ENCODE results near the gene PRSS56. TPM values are rescaled to one million over a fixed set of nuclear protein-coding genes. Genes with fewer than 3 reads are reported as not detected.

PRSS56 gene
- total RNA-seq, 1 experiment from 2014 or later = 0.18 TPM

DNA sequence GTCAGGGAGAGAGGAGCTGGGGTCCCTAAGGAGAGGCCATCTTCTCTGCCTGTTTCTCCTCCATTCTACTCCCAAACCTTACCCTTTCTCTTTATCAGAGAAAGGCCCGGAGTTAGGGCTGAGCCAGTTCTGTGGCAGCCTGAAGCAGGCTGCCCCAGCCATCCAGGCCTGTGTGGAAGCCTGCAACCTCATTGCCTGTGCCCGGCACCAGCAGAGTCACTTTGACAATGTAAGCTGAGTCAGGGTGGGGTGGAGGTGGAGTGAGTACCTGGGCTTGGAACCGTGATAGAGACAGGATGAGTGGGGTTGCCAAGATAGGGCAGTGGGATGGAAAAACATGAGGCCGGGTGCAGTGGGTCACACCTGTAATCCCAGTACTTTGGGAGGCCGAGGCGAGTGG is 24.5 kb downstream of the PRSS56 start:
- intact Hi-C loops (cut with micrococcal nuclease; ENCODE audit: unreplicated experiment) (no loop called here), in situ Hi-C loops (cut with HindIII; ENCODE audit: low pct_unique_long_range_greater_than_20kb, low sequenced_read_pairs) (no loop called here)
- Histone ChIP-seq H3K4me3 (ENCODE audit: low read depth in 2 of 2, low read length in 2 of 2) (no peak overlapping the region), H3K9me3 (ENCODE audit: control insufficient read depth, insufficient read depth, low read depth, low read length) (no peaks in the 10 kb centered on the region), H3K36me3 (ENCODE audit: control insufficient read depth, insufficient read depth, low read length) (no peaks in the 10 kb centered on the region), H3K27ac (ENCODE audit: low read length) (no peak overlapping the region), H3K4me1 (ENCODE audit: control insufficient read depth, insufficient read depth, low read length) (0 out of 2 replicates have a peak, but pooled peaks cover 2% of the 10 kb centered on the region), H3K27me3 (ENCODE audit: control insufficient read depth, insufficient read depth, low read length) (no peaks in the 10 kb centered on the region)
- CTCF ChIA-PET = no interaction called here
- TF ChIP-seq, protein P1, sequence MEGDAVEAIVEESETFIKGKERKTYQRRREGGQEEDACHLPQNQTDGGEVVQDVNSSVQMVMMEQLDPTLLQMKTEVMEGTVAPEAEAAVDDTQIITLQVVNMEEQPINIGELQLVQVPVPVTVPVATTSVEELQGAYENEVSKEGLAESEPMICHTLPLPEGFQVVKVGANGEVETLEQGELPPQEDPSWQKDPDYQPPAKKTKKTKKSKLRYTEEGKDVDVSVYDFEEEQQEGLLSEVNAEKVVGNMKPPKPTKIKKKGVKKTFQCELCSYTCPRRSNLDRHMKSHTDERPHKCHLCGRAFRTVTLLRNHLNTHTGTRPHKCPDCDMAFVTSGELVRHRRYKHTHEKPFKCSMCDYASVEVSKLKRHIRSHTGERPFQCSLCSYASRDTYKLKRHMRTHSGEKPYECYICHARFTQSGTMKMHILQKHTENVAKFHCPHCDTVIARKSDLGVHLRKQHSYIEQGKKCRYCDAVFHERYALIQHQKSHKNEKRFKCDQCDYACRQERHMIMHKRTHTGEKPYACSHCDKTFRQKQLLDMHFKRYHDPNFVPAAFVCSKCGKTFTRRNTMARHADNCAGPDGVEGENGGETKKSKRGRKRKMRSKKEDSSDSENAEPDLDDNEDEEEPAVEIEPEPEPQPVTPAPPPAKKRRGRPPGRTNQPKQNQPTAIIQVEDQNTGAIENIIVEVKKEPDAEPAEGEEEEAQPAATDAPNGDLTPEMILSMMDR (IDR thresholded peaks at IDR 0.05) = no peak
- no peak for TF ChIP-seq SIN3A (IDR thresholded peaks at IDR 0.05; ENCODE audit: borderline replicate concordance, insufficient read depth, low read depth, low read length)
- TF ChIP-seq, protein P2, sequence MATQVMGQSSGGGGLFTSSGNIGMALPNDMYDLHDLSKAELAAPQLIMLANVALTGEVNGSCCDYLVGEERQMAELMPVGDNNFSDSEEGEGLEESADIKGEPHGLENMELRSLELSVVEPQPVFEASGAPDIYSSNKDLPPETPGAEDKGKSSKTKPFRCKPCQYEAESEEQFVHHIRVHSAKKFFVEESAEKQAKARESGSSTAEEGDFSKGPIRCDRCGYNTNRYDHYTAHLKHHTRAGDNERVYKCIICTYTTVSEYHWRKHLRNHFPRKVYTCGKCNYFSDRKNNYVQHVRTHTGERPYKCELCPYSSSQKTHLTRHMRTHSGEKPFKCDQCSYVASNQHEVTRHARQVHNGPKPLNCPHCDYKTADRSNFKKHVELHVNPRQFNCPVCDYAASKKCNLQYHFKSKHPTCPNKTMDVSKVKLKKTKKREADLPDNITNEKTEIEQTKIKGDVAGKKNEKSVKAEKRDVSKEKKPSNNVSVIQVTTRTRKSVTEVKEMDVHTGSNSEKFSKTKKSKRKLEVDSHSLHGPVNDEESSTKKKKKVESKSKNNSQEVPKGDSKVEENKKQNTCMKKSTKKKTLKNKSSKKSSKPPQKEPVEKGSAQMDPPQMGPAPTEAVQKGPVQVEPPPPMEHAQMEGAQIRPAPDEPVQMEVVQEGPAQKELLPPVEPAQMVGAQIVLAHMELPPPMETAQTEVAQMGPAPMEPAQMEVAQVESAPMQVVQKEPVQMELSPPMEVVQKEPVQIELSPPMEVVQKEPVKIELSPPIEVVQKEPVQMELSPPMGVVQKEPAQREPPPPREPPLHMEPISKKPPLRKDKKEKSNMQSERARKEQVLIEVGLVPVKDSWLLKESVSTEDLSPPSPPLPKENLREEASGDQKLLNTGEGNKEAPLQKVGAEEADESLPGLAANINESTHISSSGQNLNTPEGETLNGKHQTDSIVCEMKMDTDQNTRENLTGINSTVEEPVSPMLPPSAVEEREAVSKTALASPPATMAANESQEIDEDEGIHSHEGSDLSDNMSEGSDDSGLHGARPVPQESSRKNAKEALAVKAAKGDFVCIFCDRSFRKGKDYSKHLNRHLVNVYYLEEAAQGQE (IDR thresholded peaks at IDR 0.05; ENCODE audit: insufficient read depth in 1 of 2, low read depth in 2 of 2, low read length in 1 of 2) = no peak
- no peak for TF ChIP-seq TCF7L2 (IDR thresholded peaks at IDR 0.05; ENCODE audit: low read depth, low read length)
- no peak for TF ChIP-seq POLR2AphosphoS5 (IDR thresholded peaks at IDR 0.05; ENCODE audit: low read depth, low read length)
- ATAC-seq = no peak
- no peak for DNase-seq (ENCODE audit: low read depth, low spot score)
- POLR2A ChIA-PET = no interaction called here
- BruUV-seq (replicated peaks) = no TSS peak

GRCh38 chr2:232545511-232546375 is 25.6 kb downstream of the PRSS56 start:
- intact Hi-C loops (cut with micrococcal nuclease; ENCODE audit: unreplicated experiment) = no loop called here
- DNase-seq (ENCODE audit: low read depth, low spot score) (no peak), ATAC-seq (no peak)
- CTCF ChIA-PET = interaction anchor here (0.5 kb wide), 1 partner anchor 26 kb away, joined by 5 read pairs; the partner anchor contains the start of gene PRSS56
- Histone ChIP-seq H3K36me3 (ENCODE audit: control insufficient read depth, insufficient read depth, low read length) (no peaks in the 10 kb centered on the region; the same call in 1 of the 2 replicates), H3K4me1 (ENCODE audit: control insufficient read depth, insufficient read depth, low read length) (0 out of 2 replicates have a peak, but pooled peaks cover 2% of the 10 kb centered on the region), H3K27ac (ENCODE audit: low read length) (no peak overlapping the region), H3K9me3 (ENCODE audit: control insufficient read depth, insufficient read depth, low read depth, low read length) (no peaks in the 10 kb centered on the region), H3K27me3 (ENCODE audit: control insufficient read depth, insufficient read depth, low read length) (no peaks in the 10 kb centered on the region), H3K4me3 (ENCODE audit: low read depth in 2 of 2, low read length in 2 of 2) (no peak overlapping the region)
- in situ Hi-C loops (cut with HindIII; ENCODE audit: low pct_unique_long_range_greater_than_20kb, low sequenced_read_pairs) = no loop called here
- POLR2A ChIA-PET = interaction anchor here (0.5 kb wide), 1 partner anchor 193 kb away, joined by 3 read pairs; no protein-coding TSS in a partner anchor
- TF ChIP-seq, protein P1 (IDR thresholded peaks at IDR 0.05) = no peak
- TF ChIP-seq SIN3A (IDR thresholded peaks at IDR 0.05; ENCODE audit: borderline replicate concordance, insufficient read depth, low read depth, low read length) (no peak), POLR2AphosphoS5 (IDR thresholded peaks at IDR 0.05; ENCODE audit: low read depth, low read length) (no peak), TCF7L2 (IDR thresholded peaks at IDR 0.05; ENCODE audit: low read depth, low read length) (no peak)
- TF ChIP-seq, protein P2 (IDR thresholded peaks at IDR 0.05; ENCODE audit: insufficient read depth in 1 of 2, low read depth in 2 of 2, low read length in 1 of 2) = no peak
- BruUV-seq (replicated peaks) = no TSS peak
